Heart left ventricle (tissue), 13 donors: ENCODE results near the gene HSD11B1.

Experiments
- CTCF ChIP-seq, 12 donors: fragments of 200-600 bp; sonication (generic) in 4 of 12; IDR thresholded peaks; one replicate each; pipeline versions ENCODE4 v1.5.0 to v1.8.0; 2018 to 2022; ENCODE audit warnings: antibody characterized with exemption in 12 of 12, mild to moderate bottlenecking in 5 of 12
- POLR2A ChIP-seq, 2 donors: fragments of 450-650 bp; IDR thresholded peaks; one replicate each; pipeline ENCODE4 v1.6.1; 2017; ENCODE audit warnings: antibody characterized with exemption in 2 of 2, mild to moderate bottlenecking in 2 of 2, moderate library complexity in 2 of 2
- donor health status: ischemic (EF 13 %, LVEDD 7.1; RV severe dilation, severe dysfunction).
- donor health status: DM: no; HTN: yes; CAD: no.
- donor health status: DM: no; HTN: no; CAD: no.
- donor health status: ischemic (EF 25% LVEDD 6.9; RV normal size, moderate dysfunction).
- donor health status: ischemic (EF 25% LVEDD 5.7; RV mildly dilated, moderate dysfunction).
- donor health status: ischemic (EF 35%, LVEDD 5.7; RV mildly dilated, moderate dysfunction).
- donor health status: nonischemic (EF 11% LVEDD 7.7; RV severe dilation, severe dysfunction).
- donor health status: DM: yes; HTN: yes; CAD: no.
- donor health status: PGD.
- donor health status: ischemic (EF 29% LVEDD 5.4; RV normal size, mild dysfunction).
- donor health status: nonischemic (EF 23%, LVEDD 6.1; RV moderate dilation, normal function).

- no peak for TF ChIP-seq CTCF (IDR thresholded peaks at IDR 0.05)
- TF ChIP-seq POLR2A (IDR thresholded peaks at IDR 0.05), result peak in 1 of 2 donors; percentile 93
Observed at GRCh38 chr1:209674957-209675564, 29.6 kb upstream of the HSD11B1 start, which contains the start of gene G0S2.
